Activated CD4-positive, alpha-beta T cell treated with anti-CD3 and anti-CD28 coated beads, Interleukin-2, amount 50 U/mL, for 1 hour (primary cell): Measurements from ENCODE around the gene PKDCC.
A peak's percentile ranks its signal among the peaks of the same experiment; 100 is the strongest.

ENCODE experiments used
- DNase-seq: peaks from one replicate; pipeline ENCODE4 v3.0.0-alpha.2; 2020

Gene PKDCC

GRCh38 chr2:42092084-42092996, 44.5 kb downstream of the PKDCC start:
- no peak for DNase-seq

- no peak for DNase-seq
Measured at GRCh38 chr2:42094114-42094513, 46.3 kb downstream of the PKDCC start.

- peak; percentile 81 for DNase-seq
Measured at GRCh38 chr2:42095923-42096408, 48.1 kb downstream of the PKDCC start.

- DNase-seq, result no peak
Measured at GRCh38 chr2:42096869-42097591, 49.2 kb downstream of the PKDCC start.

- no peak for DNase-seq
Measured at GRCh38 chr2:42098571-42099437, 51.0 kb downstream of the PKDCC start.

- no peak for DNase-seq
Measured at GRCh38 chr2:42099438-42100173, 51.8 kb downstream of the PKDCC start.

GRCh38 chr2:42100683-42101205, 52.9 kb downstream of the PKDCC start:
- DNase-seq, result no peak

GRCh38 chr2:42101206-42102023, 53.6 kb downstream of the PKDCC start:
- DNase-seq, result peak; percentile 62

- DNase-seq, result peak; percentile 95
Measured at GRCh38 chr2:42102024-42102590, 54.3 kb downstream of the PKDCC start.

- no peak for DNase-seq
Measured at GRCh38 chr2:42102591-42103450, 55.0 kb downstream of the PKDCC start.

GRCh38 chr2:42103829-42104228, 56.0 kb downstream of the PKDCC start:
- DNase-seq, result no peak

GRCh38 chr2:42104621-42105020, 56.8 kb downstream of the PKDCC start:
- DNase-seq, result no peak

- DNase-seq, result peak; percentile 82
Measured at GRCh38 chr2:42105330-42106256, 57.8 kb downstream of the PKDCC start.

- no peak for DNase-seq
Measured at GRCh38 chr2:42106257-42106816, 58.5 kb downstream of the PKDCC start.

GRCh38 chr2:42107249-42108042, 59.6 kb downstream of the PKDCC start:
- DNase-seq, result no peak
